ENCODE data around the gene ACIN1. TPM values are rescaled to one million over a fixed set of nuclear protein-coding genes. Genes with fewer than 3 reads are reported as not detected.

Gene ACIN1
- total and polyA plus RNA-seq, 2 of the 13 experiments (the other 11 are each of a cell fraction or from before 2014, with no cell fraction given), result 165 to 183 TPM

DNA sequence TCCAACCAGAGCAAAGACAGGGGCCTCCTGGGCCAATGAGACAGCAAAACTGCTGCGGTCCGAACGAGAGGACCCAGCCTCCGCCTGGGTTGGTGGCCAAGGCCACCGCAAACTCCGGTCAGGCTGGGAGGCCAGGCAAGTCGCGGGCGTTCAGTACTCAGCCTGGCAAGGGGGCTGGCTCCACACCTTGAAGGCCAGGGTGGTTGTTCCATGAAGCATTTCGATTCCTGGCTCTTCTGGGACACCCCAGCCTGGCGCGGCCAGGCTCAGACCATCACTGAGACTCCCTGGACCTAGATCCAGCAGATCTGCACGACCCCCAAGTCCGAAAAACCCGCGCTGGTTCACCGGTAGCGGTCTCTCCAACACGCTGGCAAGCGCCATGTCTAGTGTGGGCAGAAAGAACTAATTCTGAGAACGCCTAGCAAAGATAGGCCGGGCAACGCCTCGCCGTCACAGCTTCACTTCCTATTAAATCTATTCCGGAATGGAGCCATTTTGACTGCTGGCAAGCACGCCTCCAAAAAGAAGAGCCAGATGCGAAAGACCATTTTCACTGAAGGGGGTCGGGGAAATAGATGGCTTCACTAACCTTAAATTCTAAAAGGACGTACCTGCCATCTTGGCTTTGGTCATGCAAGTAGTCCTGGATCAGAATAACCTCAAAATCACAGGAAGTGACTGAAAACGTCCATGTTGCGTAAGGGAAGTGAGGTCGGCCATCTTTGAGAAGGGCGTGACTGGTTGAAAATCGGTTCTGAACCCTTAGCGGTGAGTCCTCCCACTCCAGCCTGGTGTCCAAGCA is 60.2 kb downstream of the ACIN1 start, which contains the start of gene PSMB5 (continued):
- TF ChIP-seq RELA (CRISPR knock-in tag; IDR thresholded peaks at IDR 0.05) (peak; percentile 8; the same call in 1 of the 2 replicates), NKX3-1 (CRISPR knock-in tag; IDR thresholded peaks at IDR 0.05) (peak; percentile 48; the same call in 1 of the 2 replicates), SKI (IDR thresholded peaks at IDR 0.05; ENCODE audit: partially characterized antibody) (no peak), ZNF616 (CRISPR knock-in tag; IDR thresholded peaks at IDR 0.05; ENCODE audit: low read depth) (peak; percentile 67), SP4 (CRISPR knock-in tag; IDR thresholded peaks at IDR 0.05) (peak; percentile 85), ETV6 (CRISPR knock-in tag; conservative IDR thresholded peaks at IDR 0.05) (peak; percentile 86; the same call in 1 of the 2 replicates), ZFAT (CRISPR knock-in tag; conservative IDR thresholded peaks at IDR 0.05) (no peak; the same call in 1 of the 2 replicates), MAFG (CRISPR knock-in tag; IDR thresholded peaks at IDR 0.05) (no peak), ARHGAP35 (CRISPR knock-in tag; IDR thresholded peaks at IDR 0.05; ENCODE audit: borderline replicate concordance) (peak; percentile 87; the same call in 1 of the 2 replicates), ETV5 (CRISPR knock-in tag; IDR thresholded peaks at IDR 0.05; ENCODE audit: borderline replicate concordance) (peak; percentile 43; the same call in 1 of the 2 replicates), ATRX (CRISPR knock-in tag; IDR thresholded peaks at IDR 0.05; ENCODE audit: borderline replicate concordance) (no peak)
- TF ChIP-seq, protein P1, sequence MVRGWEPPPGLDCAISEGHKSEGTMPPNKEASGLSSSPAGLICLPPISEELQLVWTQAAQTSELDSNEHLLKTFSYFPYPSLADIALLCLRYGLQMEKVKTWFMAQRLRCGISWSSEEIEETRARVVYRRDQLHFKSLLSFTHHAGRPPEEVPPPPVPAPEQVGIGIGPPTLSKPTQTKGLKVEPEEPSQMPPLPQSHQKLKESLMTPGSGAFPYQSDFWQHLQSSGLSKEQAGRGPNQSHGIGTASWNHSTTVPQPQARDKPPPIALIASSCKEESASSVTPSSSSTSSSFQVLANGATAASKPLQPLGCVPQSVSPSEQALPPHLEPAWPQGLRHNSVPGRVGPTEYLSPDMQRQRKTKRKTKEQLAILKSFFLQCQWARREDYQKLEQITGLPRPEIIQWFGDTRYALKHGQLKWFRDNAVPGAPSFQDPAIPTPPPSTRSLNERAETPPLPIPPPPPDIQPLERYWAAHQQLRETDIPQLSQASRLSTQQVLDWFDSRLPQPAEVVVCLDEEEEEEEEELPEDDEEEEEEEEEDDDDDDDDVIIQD (CRISPR knock-in tag; IDR thresholded peaks at IDR 0.05; ENCODE audit: low read depth), result peak; percentile 94
- TF ChIP-seq, protein P2, sequence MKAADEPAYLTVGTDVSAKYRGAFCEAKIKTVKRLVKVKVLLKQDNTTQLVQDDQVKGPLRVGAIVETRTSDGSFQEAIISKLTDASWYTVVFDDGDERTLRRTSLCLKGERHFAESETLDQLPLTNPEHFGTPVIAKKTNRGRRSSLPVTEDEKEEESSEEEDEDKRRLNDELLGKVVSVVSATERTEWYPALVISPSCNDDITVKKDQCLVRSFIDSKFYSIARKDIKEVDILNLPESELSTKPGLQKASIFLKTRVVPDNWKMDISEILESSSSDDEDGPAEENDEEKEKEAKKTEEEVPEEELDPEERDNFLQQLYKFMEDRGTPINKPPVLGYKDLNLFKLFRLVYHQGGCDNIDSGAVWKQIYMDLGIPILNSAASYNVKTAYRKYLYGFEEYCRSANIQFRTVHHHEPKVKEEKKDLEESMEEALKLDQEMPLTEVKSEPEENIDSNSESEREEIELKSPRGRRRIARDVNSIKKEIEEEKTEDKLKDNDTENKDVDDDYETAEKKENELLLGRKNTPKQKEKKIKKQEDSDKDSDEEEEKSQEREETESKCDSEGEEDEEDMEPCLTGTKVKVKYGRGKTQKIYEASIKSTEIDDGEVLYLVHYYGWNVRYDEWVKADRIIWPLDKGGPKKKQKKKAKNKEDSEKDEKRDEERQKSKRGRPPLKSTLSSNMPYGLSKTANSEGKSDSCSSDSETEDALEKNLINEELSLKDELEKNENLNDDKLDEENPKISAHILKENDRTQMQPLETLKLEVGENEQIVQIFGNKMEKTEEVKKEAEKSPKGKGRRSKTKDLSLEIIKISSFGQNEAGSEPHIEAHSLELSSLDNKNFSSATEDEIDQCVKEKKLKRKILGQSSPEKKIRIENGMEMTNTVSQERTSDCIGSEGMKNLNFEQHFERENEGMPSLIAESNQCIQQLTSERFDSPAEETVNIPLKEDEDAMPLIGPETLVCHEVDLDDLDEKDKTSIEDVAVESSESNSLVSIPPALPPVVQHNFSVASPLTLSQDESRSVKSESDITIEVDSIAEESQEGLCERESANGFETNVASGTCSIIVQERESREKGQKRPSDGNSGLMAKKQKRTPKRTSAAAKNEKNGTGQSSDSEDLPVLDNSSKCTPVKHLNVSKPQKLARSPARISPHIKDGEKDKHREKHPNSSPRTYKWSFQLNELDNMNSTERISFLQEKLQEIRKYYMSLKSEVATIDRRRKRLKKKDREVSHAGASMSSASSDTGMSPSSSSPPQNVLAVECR (CRISPR knock-in tag; IDR thresholded peaks at IDR 0.05; ENCODE audit: borderline replicate concordance), result peak; percentile 95
- TF ChIP-seq, protein P3, sequence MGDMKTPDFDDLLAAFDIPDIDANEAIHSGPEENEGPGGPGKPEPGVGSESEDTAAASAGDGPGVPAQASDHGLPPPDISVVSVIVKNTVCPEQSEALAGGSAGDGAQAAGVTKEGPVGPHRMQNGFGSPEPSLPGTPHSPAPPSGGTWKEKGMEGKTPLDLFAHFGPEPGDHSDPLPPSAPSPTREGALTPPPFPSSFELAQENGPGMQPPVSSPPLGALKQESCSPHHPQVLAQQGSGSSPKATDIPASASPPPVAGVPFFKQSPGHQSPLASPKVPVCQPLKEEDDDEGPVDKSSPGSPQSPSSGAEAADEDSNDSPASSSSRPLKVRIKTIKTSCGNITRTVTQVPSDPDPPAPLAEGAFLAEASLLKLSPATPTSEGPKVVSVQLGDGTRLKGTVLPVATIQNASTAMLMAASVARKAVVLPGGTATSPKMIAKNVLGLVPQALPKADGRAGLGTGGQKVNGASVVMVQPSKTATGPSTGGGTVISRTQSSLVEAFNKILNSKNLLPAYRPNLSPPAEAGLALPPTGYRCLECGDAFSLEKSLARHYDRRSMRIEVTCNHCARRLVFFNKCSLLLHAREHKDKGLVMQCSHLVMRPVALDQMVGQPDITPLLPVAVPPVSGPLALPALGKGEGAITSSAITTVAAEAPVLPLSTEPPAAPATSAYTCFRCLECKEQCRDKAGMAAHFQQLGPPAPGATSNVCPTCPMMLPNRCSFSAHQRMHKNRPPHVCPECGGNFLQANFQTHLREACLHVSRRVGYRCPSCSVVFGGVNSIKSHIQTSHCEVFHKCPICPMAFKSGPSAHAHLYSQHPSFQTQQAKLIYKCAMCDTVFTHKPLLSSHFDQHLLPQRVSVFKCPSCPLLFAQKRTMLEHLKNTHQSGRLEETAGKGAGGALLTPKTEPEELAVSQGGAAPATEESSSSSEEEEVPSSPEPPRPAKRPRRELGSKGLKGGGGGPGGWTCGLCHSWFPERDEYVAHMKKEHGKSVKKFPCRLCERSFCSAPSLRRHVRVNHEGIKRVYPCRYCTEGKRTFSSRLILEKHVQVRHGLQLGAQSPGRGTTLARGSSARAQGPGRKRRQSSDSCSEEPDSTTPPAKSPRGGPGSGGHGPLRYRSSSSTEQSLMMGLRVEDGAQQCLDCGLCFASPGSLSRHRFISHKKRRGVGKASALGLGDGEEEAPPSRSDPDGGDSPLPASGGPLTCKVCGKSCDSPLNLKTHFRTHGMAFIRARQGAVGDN (CRISPR knock-in tag; IDR thresholded peaks at IDR 0.05), result peak; percentile 93
- TF ChIP-seq, protein P4, sequence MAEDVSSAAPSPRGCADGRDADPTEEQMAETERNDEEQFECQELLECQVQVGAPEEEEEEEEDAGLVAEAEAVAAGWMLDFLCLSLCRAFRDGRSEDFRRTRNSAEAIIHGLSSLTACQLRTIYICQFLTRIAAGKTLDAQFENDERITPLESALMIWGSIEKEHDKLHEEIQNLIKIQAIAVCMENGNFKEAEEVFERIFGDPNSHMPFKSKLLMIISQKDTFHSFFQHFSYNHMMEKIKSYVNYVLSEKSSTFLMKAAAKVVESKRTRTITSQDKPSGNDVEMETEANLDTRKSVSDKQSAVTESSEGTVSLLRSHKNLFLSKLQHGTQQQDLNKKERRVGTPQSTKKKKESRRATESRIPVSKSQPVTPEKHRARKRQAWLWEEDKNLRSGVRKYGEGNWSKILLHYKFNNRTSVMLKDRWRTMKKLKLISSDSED (CRISPR knock-in tag; IDR thresholded peaks at IDR 0.05), result 0 out of 2 replicates have a peak, but pooled peaks have one; percentile 80

Measured in HepG2 (cell line).